ENCODE data around the gene ARL2BP.
"Not testable (repeated sequence)": the region's sequence is repeated elsewhere in the genome, so short reads cannot be mapped to it uniquely, and the experiment has no call there.

The ARL2BP gene

GRCh38 chr16:57264950-57265371 is 19.9 kb downstream of the ARL2BP start:
- no peak for DNase-seq

DNA sequence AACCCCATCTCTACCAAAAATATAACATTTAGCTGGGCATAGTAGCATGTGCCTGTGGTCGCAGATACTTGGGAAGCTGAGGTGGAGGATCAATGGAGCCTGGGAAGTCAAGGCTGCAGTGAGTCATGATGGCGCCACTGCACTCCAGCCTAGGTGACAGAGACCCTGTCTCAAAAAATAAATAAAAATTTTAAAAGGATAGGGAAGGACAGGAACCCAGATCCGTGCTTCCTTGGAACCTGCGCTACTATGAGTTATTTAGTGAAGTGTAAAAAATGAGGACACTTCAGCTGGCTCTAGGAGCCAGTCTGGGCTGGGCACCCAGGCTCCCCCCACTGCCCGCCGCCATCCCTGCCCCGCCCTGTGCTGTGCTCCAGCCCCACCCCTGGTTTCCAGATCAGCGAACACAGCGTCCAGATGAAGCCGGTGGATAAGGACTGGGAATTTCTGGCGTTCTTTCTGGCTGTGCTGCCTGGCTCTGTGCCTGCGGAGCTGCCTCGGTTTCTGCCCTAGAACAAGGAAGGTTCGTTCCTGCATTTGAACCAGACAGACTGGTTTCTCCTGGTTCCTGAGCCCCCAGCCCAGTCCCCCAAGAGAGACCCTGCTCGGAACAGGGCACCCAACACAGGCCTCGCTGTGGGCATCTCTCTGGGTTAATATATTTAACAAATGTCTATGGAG is 20.9 kb downstream of the ARL2BP start:
- peak; percentile 25 for DNase-seq

- no peak for DNase-seq
Measured at GRCh38 chr16:57266531-57267260, 21.6 kb downstream of the ARL2BP start.

DNA sequence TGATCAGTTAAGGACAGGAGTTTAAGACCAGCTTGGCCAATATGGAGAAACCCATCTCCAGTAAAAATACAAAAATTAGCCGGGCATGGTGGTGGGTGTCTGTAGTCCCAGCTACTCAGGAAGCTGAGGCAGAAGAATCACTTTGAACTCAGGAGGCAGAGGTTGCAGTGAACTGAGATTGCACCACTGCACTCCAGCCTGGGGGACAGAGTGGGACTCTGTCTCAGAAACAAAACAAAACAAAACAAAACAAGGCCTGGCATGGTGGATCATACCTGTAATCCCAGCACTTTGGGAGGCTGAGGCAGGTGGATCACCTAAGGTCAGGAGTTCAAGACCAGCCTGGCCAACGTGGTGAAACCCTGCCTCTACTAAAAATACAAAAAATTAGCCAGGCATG is 22.3 kb downstream of the ARL2BP start:
- not testable (repeated sequence) for DNase-seq

GRCh38 chr16:57268804-57269800 is 24.0 kb downstream of the ARL2BP start:
- no peak for DNase-seq

DNA sequence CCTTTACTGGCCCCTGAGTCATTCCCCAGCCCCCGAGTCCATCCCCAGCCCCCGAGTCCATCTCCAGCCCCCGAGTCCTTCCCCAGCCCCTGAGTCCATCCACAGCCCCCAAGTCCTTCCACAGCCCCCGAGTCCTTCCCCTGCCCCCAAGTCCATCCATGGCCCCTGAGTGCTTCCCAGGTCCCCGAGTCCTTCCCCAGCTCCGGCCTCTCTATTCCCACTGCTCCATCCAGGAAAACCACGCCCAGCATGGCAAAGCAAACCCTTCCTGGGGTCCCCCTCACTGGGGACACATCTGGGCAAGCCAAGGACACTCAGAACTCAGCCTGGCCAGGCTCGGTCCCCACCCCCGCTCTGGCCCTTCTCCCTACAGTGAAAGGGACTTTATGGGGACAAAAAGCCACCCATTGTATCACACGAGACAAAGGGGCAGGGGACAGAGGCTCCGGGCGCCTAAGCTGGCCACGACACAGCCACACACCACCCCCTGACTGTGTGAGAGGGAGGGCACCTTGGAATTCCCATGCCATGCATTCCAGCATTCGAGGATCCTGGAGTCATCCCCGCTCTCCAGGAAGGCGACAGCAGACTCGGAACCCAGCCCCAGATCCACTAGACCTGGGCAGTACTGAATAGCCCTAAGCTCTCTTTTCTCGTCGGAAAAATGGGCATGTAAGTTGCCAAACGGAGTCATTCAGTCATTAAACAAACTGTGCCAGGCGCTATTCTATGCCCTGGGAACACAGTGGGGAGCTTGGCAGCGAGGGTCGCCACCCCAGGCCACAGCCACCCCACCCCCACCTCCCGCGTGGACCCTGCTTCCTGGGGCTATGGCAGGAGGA is 25.4 kb downstream of the ARL2BP start:
- DNase-seq: no peak

- no peak for DNase-seq
Measured at GRCh38 chr16:57271063-57271345, 25.9 kb downstream of the ARL2BP start.

DNA sequence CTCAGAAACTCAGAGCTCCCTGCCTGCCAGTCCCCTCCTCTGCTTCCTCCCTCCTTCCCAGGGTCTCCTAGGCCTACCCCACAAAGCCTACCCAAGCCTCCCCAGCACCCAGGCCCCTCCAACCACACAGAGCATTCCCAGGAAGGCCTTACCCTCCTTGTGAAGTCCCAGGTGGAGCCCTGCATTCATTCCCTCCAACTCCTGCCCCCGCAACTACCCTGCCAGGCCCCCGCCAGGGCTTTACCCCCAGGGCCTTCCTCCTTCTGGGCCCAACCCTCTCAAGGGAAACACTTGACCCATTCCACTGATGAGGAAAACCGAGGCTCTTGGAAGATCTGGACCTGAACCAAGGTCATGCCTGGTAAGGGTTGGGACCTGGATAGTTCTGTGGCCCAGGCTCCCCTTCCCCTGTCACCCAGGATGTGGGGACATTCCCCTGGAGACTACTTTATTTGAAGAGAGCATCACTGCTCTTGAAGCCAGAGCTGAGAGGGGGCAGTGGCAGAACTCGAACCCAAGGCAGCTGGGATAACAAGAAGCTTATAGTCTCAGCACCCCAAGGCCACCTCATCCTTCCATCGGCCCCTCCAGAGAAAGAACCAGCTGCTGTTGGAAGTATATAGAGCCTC is 26.9 kb downstream of the ARL2BP start:
- DNase-seq: no peak

- no peak for DNase-seq
Measured at GRCh38 chr16:57273359-57273758, 28.3 kb downstream of the ARL2BP start.

DNA sequence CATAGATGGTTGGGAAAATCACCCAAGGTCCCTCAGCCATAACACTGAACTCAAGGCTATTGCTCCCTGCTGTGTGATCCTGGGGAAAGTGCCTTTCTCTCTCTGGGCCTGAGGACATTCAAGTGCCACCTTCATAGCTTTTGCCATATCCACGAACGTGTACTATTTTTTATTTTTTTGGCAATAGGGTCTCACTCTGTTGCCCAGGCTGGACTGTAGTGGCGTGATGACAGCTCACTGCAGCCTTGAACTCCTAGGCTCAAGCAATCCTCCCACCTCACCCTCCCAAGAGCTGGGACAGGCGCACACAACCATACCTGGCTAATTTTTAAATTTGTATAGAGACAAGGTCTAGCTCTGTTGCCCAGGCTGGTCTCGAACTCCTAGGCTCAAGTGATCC is 28.8 kb downstream of the ARL2BP start:
- DNase-seq: no peak

DNA sequence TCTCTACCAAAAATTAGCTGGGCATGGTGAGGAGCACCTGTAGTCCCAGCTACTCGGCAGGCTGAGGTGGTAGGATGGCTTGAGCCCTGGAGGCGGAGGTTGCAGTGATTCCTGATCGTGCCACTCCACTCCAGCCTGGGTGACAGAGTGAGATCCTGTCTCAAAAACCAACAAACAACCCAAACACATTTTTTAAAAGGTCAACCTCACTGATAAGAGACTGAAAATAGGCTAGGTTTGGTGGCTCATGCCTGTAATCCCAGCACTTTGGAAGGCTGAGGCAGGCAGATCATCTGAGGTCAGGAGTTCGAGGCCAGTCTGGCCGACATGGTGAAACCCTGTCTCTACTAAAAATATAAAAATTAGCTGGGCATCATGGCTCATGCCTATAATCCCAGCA is 30.9 kb downstream of the ARL2BP start:
- not testable (repeated sequence) for DNase-seq

DNA sequence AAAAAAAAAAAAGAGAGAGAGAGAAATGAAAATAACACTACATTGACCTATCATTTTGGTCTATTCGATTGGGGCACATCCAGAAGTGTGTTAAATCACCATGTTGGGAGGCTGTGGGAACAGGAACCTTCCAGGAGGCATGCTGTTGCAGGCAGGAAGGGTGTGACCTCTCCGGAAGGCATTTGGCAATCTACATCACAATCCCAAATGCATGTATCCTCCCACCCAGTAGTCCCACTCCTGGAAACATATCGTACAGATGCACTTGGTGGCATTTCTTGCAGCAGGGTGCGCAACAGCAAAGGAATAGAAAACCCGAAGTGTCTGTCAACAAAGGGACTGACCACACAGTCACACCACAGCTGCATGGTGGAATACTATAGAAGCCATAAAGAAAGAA is 31.5 kb downstream of the ARL2BP start:
- no peak for DNase-seq

- no peak for DNase-seq
Measured at GRCh38 chr16:57277586-57277985, 32.5 kb downstream of the ARL2BP start.

DNA sequence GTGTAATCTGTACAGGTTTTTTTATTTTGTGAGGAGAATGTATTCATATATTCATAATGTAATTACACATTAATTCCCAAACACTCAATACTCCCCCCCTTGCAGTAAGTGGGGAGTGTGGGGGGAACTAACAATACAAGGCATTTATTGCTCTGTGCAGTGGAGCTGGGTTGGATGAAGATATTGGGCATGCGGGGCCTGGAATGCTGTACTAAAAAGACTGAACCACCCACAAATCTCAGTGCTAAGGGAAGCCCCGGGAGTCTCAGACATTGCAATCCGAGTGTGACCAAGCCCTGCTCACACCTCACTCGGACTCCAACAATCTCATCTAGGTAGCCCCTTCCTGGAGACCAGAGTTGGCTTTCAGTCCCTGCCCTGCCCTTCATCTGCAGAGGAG is 33.4 kb downstream of the ARL2BP start:
- no peak for DNase-seq

DNA sequence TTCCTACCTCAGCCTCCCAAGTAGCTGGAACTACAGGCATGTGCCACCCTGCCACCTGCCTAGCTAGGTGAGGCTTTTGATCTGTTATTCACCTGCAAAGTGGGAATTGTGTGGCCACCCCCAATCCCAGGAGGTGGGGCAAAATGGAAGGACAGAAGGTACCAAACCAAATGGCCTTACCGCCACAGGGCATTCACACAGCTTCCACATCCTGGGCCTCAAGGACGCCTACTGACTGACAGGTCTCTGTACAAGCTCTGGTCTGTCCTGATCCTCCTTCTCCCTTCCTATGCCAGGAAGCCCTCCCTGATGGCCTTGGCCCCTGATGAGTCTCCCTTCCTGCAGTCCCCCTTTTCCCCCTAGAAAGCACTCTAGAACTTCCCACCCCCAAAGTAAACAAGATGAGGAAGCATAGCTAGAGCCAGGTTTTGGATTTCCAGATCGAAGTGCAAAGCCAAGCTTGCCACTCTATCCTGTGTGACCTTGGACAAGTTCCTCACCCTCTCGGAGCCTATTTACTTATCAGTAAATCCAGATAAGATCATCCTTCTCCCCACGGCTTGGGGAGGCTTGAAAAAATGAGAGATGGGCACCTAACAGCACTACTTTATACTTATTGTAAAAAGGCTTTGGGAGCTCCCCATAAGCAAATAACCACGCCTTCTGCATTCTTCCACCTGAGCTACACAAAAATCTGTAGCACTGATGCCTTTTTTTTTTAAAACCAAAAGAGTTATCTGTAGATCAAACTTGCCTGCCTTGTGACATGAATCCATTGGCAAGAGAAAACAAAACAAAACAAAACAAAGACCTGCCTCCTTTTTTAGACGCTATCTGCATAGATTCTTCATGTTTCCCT is 35.0 kb downstream of the ARL2BP start:
- no peak for DNase-seq

GRCh38 chr16:57281791-57282190 is 36.7 kb downstream of the ARL2BP start:
- DNase-seq: no peak

- no peak for DNase-seq
Measured at GRCh38 chr16:57282510-57283213, 37.6 kb downstream of the ARL2BP start.

- DNase-seq: no peak
Measured at GRCh38 chr16:57283214-57283958, 38.3 kb downstream of the ARL2BP start.

GRCh38 chr16:57283959-57284208 is 38.8 kb downstream of the ARL2BP start:
- no peak for DNase-seq
